Left renal pelvis (tissue), 4 donors: Measurements from ENCODE around the gene DNAJC15. TPM values are rescaled to one million over a fixed set of nuclear protein-coding genes. Genes with fewer than 3 reads are reported as not detected.
"Not testable (repeated sequence)": the region's sequence is repeated elsewhere in the genome, so short reads cannot be mapped to it uniquely, and the experiment has no call there.

ENCODE experiments used
- DNase-seq, 4 donors: peaks; one replicate each; pipeline ENCODE4 v3.0.0-alpha.2; 2013; ENCODE audit warnings: low read depth in 4 of 4, low spot score in 3 of 4
- polyA plus RNA-seq, 4 donors: library from polyadenylated mRNA; unstranded; fragments of 120-200 nt; gene quantifications; one replicate each; pipeline ENCODE4 v1.2.1, GENCODE V29; 2013; ENCODE audit not compliant: insufficient read length in 4 of 4

The DNAJC15 gene
- polyA plus RNA-seq, 4 donors = 19.4 to 31.1 (median 29.1) TPM

DNA sequence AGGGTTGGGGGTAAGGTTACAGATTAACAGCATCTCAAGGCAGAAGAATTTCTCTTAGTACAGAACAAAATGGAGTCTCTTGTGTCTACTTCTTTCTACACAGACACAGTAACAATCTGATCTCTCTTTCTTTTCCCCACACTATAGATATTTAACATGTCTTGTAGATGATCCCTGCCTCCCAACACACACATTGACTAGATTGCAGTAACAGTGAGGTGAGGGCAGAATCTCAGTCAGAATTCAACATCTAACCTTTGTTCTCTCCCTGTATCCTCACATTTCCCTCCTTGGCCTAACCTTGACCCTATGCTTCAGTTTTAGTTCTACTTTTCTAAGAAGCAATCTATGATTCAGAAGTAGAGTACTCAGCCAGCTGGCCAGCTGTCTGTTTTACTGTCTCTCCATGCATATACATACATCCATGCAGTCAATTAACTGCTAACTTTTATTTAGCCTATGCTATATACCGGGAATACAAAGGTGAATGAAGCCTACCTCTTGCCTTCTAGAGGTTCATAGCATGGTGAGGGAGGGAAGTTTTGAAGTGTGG, 18.1 kb downstream of the DNAJC15 start:
- no peak for DNase-seq

DNA sequence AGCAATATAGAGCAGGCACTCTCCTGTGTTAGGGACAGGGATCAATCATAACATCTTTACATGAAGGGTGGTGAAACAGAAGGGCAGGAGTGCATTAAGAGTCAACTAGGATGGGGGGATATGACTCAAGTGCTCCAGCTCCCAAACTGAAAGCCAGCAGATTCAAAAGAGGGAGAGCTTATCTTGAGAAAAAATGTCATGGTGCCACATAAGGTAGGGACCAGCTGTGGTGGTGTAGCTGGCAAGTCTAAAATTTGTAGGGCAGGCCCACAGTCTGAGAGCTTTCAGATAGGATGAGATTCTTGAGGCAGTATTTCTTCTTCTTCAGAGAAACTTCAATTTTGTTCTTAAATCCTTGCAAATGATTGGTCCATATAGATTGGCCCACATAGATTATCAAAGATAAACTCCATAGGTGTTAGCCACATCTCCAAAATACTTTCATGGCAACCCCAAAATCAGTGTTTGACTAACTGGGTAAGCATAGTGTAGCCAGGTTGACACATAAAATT, 19.1 kb downstream of the DNAJC15 start:
- DNase-seq = no peak

DNA sequence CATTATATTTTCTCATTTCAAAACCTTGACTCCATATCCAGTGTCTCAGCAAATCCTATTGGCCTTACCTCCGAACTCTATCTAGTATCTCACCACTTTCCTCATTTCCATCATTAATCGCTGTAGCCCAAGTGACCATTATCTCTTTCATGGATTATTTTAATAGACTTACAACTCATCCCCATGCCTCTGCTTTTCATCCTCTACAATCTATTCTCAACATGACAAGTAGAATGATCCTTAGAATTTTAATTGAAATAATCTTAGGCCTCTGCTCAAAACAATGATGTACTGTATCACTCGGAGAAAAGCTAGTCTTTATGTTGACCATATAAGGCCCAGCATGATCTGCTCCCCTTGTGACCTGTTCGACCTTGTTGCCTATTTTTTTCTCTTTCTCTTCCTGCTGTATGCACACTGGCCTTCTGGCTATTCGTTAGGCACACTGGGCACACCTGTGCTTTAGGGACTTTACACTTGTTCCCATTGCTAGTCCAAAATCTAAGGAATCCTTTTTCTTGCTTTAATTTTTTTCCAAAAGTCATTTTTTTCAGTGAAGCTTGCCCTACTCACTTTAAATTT, 21.4 kb downstream of the DNAJC15 start:
- no peak for DNase-seq

DNA sequence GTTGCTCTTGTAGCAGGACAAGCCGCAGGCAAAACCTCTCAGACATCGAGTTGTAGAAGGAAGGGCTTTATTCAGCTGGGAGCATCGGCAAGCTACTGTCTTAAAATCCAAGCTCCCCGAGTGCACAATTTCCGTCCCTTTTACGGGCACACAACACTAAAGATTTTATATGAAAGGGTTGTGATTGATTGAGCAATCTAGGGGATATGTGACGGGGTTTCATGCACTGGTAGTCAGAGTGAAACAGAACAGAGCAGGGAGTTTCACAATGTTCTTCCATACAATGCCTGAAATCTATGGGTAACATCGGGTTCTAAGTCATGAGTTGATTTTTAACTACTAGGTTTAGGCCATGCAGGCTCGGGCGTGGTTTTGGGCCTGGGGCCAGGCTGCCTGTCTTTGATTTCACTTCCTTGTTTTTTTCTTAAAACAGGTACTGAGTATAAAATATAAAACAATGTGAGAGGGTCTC, 22.0 kb downstream of the DNAJC15 start:
- not testable (repeated sequence) for DNase-seq

DNA sequence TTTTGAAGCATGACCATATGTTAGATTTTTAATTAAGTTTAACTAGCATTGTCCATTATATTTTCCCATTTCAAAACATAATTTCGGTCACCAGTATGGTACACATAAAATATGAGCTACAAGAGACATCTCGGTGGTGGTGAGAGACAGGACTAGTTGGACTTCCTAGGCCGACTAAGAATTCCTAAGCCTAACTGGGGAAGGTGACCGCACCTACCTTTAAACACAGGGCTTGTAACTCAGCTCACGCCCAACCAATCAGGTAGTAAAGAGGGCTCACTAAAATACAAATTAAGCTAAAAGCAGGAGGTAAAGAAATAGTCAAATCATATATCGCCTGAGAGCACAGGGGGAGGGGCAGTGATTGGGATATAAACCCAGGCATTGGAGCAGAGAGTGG, 22.9 kb downstream of the DNAJC15 start:
- DNase-seq = no peak

DNA sequence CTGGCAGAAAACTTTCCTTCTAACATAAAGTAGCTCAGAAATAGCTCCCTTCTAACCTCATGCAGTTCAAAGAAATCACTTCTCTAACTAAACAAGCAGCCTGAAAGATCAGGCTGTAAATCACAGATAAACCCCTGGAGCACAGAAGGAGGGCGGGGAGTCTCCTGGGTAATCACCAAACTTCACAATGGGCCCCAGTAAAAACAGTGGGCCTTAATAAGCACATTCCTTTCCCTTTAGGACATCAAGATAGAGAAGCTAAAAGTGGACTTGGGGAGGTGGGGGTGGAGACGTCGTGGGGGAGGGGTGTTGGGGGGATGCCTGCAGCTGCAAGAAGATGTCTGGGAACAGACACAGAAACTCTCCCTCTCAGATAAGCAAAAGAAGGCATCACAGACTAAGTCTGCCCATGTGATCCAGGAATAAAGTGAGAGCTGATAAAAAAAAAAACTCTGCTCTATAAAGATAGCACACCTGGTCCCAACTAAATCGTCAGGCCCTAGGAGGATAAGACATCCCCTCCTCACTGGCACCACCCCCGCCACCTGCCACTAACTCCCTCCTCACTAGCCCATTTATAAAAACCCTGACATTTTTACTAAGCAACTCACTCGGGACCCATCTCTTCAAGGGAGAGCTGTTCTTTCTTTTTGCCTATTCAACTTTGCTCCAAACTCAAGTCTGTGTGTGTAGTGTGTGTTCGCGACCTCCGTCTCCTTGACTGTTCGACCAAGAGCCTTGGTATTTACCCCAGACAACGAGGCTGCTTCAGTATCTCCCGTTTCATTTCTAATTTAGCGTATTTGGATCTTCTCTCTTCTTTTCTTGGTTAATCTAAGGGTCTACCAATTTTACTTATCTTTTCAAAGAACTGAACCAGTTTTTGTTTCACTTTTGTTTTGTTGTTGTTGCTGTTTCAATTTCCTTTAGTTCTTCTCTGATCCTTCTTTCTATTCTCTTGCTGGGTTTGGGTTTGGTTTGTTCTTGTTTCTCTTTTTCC, 31.7 kb downstream of the DNAJC15 start:
- peak; percentile 46 to 70 (median 54) for DNase-seq

DNA sequence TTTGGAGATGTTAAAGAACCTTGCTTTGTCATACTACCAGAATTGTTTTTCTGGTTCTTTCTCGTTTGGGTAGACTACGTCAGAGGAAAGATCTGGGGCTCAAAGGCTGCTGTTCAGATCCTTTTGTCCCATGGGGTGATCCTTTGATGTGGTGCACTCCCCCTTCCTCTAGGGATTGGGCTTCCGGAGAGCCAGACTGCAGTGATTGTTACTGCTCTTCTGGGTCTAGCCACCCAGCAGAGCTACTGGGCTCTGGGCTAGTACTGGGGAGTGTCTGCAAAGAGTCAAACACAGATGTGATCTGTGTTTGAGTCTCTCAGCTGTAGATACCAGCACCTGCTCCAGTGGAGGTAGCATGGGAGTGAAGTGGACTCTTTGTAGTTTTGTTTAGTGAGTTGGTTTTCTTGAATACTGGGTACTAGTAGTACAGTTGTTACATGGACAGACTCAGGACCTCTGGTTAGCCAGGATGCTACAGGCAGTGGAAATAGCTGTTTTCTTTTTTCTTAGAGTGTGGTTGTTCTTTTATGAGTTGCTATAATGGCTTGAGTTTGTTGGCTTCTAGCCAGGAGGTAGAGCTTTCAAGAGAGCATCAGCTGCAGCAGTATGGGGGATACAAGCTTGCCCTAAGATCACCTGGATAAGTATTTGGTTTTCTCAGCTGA, 34.4 kb downstream of the DNAJC15 start:
- DNase-seq = no peak

DNA sequence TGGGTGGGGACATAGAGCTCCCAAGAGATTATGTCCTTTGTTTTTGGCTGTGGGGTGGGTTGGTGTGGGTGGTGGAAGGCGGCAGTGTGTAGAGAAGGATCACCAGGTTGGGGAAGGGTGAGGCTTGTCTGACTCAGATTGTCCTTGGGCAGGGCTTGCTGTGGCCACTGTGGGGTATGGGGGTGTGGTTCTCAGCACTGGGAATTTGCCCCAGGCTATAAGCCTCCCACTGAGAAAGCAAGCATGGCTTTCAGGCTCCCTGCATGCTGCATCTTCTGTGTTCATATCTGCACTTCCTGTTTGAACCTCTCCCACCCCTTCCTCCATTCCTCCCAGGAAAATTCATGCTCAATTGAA, 34.9 kb downstream of the DNAJC15 start:
- no peak for DNase-seq

DNA sequence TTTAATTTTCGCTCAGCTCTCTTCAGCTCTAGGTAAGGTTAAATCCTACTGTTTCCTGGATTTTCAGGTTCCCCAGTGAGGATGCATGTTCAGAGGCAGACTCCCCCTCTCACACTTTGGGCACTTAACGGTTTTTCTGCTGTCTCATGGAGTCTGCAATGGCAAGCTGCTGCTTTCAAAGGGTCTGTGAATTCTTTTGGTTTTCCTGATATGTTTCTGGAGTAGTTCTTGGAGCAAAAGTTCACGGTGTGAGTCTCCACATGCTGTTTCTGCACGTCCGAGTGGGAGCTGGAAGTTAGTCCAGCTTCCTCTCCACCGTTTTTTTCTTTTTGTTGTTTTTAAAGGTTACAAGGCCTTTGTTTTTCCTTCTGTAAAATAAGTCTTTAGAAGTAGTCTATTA, 35.4 kb downstream of the DNAJC15 start:
- no peak for DNase-seq

DNA sequence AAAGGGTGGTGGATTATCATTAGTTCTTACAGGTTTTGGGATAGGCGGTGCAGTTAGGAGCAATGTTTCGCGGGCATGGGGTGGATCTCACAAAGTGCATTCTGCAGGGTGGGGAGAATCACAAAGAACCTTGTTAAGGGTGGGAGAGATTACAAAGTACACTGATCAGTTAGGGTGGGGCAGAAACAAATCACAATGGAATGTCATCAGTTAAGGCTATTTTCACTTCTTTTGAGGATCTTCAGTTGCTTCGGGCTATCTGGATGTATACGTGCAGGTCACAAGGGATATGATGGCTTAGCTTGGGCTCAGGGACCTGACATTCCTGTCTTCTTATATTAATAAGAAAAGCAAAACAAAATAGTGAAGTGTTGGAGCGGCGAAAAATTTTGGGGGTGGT, 36.4 kb downstream of the DNAJC15 start:
- not testable (repeated sequence) for DNase-seq

DNA sequence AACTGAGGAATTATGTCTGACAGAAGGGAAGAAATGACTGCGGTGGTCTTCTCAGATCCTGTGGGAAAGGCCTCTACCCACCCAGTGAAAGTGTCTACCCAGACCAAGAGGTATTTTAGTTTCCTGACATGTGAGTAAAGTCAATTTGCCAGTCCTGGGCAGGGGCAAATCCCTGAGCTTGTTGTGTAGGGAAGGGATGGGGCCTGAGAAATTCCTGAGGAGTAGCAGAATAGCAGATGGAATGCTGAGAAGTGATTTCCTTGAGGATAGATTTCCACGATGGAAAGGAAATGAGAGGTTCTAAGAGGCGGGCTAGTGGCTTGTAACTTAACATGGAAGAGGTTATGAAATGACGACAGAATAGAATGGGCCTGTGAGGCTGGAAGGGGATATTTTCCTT, 37.4 kb downstream of the DNAJC15 start:
- DNase-seq = not testable (repeated sequence)

DNA sequence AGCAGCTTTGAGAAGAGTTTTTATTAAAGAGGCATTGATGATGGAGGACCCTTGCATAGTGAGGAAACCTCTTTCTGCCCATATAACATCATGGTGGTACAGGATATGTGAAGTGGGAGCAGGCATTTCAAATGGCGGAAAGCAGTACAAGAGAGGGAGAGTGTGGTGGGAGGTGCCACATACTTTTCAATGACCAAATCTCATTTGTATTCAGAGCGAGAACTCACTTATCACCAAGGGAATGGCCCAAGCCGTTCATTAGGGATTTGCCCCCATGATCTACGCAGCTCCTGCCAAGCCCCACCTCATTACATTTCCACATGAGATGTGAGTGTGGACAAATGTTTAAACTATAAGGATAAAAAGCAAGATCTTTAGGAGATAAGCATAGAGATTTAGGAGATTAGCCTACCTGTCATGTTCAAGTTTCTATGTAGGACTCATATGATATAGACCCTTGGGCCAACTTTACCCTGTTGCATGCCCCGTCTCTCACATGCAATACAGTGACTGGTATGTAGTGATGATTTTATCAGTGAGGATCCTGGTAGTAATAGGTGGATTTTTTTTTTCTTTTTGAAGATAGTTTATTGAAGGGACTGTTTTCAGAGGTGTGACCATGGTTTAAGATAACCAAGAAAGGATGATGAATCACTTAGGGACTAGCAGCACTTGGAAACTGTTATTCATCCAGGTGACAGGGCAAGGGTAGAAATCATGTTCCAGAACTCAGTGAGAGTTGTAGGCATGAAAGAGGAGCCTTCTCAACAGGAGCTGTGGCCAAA, 38.3 kb downstream of the DNAJC15 start:
- no peak for DNase-seq

DNA sequence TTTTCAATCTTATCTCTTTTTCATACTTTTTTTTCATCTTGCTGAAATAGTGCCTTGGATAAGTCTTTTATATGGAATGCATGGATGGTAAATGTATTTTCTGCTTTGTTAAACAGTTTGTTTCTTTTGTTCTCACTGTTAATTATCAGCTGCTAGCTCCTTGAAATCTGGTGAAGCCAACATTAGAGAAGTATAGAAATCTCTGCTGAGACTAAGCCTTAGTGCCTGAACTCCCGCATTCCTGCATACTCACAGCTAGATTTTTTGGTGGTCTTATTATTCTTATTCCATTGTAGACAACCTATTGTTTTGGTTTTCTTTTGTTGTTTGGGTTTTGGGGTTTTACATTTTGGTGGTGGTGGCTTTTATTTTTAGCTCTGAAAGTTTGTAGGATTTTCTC, 48.4 kb downstream of the DNAJC15 start:
- DNase-seq = no peak

DNA sequence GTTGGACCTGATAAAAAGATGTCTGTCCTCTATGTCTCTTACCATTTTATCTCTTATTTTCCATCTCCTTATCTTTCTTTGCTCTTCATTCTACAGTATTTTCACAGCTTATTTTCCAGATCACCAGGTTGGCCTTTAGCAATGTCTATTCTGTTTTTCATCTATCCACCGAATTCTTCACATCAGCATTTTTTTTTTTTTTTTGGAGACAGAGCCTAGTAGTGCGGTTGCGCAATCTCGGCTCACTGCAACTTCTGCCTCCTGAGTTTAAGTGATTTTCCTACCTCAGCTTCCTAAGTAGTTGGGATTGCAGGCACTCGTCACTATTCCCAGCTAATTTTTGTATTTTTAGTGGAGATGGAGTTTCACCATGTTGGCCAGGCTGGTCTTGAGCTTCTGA, 49.0 kb downstream of the DNAJC15 start:
- DNase-seq = no peak

DNA sequence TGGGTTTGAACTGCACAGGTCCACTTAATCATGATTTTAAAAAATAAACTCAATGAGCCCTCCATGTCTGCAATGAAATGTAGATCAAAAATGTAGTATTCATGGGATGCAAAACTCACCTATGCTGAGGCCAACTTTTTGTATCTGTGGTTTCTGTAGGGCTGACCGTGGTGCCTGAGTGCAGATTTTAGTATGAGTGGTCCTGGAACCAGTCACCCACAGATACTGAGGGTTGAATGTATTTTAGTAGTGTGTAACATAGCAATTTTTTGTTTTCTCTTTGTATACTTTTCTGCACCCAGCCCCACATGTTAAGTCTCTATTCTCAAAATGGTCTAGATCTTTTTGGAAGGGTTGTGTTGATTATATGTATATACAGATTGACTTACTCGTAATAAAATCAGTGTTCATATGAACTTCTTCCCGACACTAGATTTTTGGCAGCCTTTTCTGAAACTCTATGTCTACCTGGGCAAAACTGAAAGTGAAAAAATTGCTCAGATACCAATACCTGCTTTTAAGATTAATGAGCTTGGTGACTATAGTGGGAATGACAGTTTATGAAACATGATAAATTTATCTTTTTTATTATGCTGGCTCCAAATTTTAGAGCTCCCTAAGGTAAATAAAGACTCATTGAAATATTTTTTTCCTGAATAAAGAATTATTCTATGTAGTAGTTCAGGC, 51.6 kb downstream of the DNAJC15 start:
- no peak for DNase-seq

DNA sequence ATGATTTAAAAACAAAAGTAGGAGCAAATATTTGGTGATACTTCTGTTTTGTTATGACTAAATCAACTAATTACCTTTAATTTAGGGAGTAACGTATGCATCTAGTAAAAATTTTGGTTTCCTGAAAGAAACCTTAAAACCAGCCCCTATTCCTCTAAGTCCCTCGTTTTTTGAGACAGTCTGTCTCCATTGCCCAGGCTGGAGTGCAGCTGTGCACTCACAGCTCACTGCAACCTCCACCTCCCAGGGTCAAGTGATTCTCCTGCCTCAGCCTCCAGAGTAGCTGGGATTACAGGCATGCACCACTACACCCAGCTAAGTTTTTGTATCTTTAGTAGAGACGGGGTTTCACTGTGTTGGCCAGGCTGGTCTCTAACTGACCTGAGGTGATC, 52.1 kb downstream of the DNAJC15 start:
- DNase-seq = not testable (repeated sequence)

DNA sequence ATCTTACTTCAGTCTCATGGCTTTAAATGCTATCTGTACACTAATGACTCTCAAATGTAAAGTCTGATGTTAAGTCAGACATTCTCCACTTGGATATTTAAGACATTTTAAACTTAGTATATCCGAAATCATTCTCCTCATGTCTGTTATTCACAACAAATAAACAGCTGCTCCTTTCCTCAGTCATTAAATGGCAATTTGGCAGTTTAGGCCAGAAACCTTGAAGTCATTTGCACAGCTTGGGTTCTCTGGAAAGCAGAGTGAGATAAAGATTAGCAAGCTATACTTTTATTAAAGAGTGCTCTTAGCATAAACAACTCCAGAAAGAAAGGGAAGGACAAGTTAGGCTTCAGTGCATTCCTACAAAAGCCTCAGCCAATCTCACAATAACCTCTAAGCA, 53.7 kb downstream of the DNAJC15 start:
- no peak for DNase-seq

DNA sequence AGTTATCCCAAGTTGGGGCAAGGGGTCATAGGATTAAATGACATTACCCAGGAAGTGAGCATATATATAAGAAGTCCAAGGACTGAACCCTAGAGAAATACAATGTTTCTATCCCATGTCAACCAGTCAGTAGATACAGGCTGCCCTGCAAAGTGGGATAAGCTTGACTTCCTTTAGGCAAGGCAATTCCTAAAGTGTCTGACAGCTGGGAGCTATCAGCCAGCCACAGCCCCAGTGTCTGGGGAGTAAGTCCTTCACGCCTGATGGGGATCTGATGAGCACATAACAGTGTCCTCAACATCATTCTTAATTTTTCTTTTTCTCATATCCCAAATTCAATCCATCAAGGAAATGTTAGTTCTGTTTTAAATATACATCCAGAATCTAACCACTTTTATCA, 54.1 kb downstream of the DNAJC15 start:
- no peak for DNase-seq

DNA sequence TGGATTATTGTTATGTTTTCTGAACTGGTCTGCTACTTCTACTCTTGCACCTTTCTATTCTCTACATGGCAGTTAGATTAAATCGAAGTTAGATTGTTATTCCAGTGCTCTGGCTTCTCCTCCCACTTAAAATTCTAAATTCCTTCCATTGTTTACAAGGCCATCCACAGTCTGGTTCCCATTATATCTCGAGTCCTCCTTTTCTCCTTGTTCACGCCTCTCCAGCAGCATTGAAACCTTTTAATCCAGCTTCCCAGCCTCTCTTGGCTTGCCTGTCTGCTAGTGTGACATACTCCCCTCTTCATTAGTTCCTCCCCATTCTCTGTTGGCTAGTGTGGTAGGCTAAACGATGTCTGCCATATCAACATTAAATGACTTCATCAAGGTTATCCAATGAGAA, 54.5 kb downstream of the DNAJC15 start:
- DNase-seq = no peak

DNA sequence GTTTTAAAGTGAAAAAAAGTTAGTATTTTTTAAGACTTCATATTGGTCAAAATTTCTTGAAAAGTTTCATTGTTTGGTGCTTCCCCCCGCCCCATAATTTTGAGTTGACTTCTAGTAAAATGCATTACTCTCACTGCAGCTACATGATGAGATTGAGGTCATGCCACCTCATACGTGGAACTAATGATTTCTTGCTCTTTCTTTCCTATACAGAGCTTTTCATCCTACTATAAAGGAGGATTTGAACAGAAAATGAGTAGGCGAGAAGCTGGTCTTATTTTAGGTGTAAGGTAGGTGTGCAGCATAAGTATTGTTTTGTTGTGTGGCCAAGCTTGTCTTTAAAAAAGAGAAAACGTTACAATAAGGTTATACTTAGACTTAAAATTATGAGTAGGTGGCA, 55.0 kb downstream of the DNAJC15 start:
- DNase-seq = no peak
